GM19351 (cell line): ENCODE data around the gene ADAMTS17.
"Not testable (repeated sequence)": the region's sequence is repeated elsewhere in the genome, so short reads cannot be mapped to it uniquely, and the experiment has no call there.

Experiments
- ATAC-seq: cut with Tn5 transposase; IDR thresholded peaks from one replicate; pipeline ENCODE4 v1.9.1; 2021; ENCODE audit warnings: mild to moderate bottlenecking, moderate library complexity; ENCODE audit not compliant: unreplicated experiment

Gene ADAMTS17

DNA sequence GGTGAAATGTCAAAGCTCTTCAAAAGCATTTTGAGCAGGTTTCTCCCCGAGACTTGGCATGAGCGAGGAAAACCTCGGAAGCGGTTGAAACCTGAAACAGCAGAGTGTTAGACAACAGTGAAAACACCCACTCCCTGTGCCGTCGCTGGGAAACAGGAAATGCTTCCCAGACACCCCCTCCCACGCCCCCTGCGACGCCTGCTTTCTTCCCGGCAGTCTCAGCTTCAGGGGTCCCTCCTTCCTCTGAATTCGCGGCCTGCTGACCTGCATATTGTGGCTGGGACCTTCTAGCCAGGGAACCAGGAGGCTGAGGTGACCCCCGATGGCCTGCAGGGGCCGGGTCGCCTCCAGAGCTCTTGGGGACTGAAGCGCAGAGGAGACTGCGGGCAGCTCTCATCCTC lies 357.9 kb downstream of the ADAMTS17 start:
- no peak for ATAC-seq

DNA sequence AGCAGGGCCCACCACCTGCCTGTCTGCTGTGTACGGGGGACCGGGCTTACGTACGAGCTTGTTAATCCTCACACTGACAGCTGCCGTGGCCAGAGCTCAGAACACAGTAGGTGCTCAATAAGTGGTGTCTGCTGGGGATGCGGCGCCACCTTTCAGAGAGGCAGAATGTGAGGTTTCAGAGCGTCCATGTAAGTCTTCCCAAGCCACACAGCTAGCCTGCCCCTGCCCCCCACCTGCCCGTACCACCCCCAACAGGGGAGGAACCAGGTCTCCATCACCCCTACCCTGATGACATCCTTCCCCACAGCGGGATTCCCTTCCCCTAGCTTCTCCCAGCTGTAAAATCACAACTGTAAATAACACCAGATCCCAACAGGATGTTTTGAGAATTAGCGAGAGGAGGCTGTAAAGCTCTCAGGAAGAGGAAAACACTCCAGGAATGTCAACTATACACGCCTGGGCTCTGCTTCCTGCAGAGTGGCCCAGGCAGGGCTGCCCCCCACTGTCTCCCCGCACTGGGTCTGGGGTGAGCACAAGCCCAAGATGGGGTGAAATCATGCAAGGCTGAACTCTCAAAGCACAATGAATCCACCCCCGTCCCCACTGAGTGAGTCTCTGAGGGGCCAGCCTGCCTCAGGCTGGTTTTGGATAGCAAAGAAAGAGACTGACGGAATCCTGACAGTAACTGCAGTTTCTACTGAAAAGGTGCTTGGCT lies 358.4 kb downstream of the ADAMTS17 start:
- ATAC-seq, result no peak

DNA sequence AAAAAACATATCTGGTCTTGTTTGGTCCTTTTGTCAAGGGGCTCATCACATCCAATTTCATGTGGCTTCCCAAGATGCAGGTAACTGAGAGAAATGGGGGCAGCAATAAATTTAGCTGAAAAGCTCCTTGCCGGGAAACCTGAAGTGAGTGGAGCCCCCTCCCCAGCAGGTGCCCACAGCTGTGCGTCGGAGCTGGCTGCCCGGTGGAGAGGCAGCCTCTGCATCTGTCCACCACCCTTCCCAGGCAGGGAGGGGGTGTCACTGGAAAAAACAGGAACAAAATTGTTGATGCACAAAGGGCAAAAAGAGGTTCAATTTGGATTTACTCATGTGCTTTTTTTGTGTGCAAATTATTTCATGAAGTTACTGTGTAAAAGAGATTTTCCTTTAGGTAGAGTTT lies 359.1 kb downstream of the ADAMTS17 start:
- ATAC-seq, result no peak

DNA sequence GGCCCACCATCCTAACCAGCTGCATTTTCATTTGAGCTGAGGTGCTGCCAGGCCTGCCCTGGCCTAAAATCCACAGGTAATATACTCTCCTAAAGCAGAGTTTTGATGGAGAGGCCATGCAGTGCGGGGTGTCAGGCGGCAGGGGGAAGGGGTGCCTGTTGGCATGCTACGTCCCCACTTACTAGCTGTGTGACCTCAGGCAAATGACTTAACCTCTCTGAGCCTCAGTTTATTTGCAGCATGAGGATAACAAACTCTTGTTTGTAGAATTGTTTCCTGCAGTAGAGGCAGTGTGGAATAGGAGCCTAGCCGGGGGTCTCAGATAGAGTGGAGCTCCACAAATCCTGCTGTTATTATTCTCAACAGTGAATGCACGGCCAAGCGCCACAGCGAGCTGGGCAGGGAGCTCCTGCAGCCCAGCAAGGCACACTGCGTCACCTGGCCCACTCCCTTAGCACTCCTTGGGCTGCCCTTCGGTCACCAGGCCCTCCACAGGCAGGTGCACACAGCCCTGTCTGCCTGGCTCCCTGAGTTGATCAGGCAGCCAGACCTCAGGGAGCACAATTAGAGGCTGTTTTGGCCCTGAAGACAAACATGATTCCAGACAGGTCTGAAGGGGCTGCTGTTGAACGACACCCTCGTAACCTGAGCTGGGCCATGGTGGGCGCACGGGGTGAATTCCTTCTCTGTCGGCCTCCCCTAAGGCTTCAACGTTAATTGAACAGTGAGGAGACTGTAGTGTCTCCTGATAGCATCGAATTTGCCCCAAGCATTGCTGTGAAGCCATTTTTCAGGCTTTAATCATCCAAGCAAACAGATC lies 359.7 kb downstream of the ADAMTS17 start:
- no peak for ATAC-seq

DNA sequence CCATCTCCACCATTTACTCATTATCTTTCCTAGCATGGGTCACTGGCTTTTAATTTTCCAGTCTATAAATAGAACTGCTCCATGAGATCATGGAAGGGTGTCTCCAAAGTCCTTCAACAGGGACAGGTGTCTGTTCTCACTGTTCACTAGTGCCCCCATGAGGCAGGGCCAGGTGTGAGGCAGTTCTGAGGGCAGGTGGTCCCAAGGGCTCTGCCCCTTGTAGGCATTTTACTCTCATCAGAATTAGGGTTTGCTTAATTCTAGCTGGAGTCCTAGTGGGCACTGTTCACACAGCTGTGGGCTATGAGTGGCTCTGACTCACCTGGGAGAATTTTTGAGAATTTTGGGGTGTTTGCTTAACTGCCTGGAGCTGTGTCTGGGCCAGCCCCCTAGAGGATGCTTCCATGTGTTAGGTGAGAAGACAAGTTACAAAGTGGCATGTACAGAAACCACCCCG lies 360.6 kb downstream of the ADAMTS17 start:
- no peak for ATAC-seq

DNA sequence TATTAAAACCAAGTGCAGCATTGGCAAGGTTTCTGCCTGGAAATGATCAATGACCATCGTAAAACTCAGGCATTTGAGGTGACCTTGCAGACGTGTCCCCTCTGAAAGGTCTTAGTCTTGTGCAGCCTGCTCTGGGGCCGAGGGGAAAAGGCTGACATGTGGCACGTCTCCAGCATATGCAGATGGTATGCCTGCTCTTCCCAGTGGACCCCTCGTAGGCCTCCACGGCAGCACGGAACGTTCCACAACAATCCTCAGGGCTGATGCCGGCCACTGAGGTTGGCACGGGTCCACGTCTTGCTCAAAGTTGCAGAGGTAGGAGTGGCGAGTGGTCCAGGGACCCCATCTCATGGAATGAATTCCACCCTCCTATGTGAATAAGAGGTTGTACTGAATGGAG lies 361.0 kb downstream of the ADAMTS17 start:
- ATAC-seq, result no peak

DNA sequence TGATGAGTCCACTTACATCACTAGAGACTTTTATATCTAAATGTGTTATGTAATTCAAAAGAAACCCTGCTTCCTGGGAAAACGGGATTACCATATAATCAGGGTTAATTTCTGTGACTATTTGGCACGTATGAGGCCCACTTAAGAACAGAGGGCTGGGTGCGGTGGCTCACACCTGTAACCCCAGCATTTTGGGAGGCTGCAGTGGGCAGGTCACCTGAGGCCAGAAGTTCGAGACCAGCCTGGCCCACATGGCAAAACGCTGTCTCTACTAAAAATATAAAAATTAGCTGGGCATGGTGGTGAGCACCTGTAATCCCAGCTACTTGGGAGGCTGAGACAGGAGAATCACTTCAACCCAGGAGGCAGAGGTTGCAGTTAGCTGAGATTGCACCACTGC lies 361.9 kb downstream of the ADAMTS17 start:
- not testable (repeated sequence) for ATAC-seq

DNA sequence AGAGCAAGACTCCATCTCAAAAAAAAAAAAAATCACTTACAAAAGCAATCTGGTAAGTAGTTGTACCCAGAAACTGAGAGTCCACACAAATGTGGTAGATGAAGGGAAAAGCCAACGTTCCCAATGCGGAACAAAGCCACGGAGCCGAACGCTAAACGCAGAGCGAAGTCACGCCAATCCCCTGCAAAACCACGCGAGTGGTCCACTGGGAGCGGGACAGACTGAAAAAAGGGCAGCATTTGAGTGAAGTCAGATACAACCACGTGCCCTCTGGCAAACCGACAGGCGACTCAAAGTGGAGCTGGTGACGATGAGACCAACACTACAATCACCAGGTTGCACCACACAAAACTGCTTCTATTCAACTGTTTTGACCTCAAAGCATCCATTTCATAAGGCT lies 362.4 kb downstream of the ADAMTS17 start:
- no peak for ATAC-seq

DNA sequence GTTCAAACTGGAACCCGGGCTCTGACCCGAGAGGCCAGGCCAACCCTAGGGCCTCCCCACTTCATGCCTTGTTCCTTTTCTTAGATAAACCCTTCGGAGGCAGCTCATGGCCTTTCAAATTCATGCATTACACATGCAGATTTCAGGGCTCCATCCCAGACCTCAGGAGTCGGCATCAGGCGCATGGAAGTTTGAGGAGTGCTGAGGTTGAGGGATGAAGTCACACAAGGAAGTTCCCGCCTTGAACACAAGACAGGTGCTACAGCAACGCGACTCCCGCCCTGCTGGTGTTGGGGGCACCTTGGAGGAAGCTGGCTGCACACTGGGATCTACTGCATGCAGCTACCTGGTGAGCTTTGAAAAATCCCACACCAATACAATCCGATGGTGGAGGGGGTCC lies 363.3 kb downstream of the ADAMTS17 start:
- ATAC-seq, result no peak

DNA sequence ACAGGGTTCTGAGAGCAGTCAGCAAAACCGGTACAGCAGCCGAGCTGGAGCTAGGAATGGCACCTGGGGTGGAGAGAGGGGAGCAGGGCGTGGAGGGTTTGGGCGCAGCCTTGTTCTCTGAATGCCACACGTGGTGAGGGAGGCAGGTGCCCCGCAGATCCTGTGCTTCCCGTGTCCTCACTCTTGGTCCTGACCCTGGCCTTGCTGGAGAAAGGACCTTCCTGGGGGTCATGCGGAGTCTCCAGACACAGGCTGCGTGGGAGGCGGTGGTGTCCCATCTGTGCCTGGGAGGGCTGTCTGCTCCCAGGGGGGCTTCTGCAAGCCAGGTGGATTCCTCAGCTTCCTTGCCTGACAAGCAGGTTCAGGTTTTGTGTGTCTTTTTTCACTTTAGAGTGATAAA lies 363.8 kb downstream of the ADAMTS17 start:
- no peak for ATAC-seq

DNA sequence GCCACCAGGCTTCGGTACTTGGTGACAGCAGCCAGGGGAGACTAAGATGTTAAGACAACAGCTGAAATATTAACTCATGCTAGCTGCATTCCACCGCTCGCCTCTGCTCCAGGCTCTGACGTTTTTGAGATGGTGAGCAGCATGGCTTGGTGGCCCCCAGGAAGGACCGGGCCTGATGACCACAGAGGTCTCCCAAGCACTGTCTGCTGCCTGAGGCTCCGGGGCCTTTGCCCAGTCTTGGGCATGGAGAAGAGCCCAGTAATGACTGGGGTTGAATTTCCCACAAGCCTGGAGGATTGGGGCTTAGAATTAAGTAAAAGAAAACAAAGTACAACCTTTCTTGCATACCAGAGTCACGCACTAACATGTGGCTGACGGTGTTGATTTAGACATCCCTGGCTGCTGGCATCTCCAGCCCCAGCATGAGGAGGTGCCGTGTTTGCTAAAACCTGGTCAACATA lies 364.9 kb downstream of the ADAMTS17 start:
- ATAC-seq, result no peak

DNA sequence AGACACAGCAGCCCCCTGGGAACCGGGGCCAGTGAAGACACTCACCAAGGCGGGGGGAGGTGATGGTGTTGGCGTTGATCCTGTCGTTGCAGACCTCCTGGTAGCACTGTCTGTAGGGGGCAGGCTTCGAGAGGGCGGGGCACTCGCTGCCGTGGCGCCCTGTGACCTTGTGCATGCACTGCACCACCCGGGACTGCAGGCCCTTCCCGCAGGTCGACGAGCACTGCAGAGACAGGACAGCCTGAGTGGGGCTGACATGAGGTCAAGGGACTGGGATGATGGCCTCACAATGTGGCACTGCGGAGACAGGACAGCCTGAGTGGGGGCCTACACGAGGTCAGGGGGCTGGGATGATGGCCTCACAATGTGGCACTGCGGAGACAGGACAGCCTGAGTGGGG lies 365.8 kb downstream of the ADAMTS17 start:
- ATAC-seq, result no peak

DNA sequence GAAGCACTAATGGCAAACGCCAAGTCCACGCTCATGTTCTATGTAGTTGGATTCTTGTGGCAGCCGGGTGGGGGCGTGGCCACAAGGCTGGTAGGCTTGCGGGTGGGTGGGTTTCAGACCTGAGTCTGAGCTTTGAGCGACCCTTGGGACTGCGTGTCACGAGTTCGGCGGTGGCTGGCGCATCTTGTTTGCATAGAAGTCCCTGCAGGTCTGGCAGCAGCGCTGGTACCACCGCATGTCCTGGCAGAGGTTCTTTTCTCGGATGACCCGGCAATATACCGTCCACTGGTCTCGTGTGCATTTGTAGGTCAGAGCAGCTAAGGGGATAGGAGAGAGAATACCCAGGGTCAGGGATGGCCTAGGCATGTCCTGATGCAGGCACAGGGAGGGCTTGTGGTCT lies 367.5 kb downstream of the ADAMTS17 start:
- ATAC-seq, result no peak

DNA sequence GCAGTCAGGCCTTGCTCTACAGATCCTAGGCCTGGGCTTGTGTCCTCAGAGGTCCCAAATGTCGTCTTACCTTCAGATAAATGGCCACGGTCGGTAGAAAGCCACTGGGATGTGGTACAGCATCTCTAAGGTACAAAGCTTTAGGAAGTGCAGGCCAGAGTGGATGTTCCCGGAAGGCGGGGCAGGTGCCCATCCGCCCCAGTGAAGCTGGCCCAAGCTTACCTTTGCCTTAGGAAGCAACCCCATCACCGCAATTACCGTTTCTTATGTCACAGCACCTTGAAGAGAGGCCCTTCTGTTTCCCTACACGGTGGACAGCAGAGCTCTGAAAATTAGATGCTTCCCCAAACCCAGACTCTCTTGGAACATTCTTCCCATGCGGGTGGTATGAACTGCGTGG lies 368.4 kb downstream of the ADAMTS17 start:
- no peak for ATAC-seq

DNA sequence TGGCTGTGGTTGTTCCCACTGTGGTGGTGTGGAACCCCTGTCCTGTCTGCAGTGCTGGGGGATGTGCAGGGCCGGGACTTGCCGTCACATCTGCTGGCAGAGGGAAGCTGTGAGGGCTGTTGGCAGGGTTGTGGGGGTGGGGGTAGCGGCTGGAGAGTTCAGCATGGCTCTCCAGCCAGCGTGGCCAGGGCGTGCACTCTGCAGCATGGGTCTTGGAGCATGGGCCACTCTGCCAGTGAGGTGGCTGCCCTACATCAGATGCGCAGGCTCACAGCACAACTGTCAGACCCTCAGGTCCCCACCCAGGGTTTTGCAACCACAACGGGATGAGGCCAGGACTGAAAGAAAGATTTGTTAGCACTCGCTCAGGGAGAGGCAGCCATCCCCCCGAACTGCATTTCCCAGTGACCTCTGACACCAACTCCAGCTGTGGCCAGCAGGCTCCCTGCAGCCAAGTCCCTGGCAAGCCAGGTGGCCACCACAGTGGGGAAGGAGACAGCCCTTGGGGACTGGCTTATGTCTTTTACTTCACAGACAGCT lies 370.8 kb downstream of the ADAMTS17 start:
- no peak for ATAC-seq

DNA sequence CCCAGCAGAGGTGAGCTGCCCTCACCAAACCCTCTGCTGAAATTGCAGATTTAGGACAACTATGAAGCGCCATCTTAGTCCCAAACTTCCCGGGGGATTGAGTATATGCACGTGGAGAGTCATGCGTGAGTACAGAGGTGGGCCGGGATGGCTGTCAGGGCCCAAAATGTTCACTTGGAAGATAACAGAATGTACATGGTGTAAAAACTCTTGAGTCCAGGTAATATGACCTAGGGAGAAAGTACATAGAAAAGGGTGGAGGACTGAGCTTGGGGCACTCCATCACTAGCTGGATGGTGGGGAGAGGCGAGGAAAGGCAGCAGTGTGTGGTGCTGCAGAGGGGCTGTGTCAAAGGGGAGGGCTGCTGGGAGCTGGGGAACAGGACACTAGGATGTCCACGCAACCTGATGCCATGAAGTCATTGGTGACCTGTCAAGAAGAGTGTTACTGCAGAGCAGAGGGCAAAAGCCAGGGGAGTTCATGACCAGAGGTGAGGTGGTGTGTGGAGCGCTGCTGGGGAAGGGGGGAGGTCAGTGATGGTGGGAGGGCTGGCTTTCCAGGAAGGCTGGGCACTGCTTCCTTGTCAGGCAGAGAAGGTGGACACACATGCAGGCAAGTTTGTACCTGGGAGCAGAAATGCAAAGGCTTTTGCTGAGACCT lies 372.4 kb downstream of the ADAMTS17 start:
- ATAC-seq, result no peak

DNA sequence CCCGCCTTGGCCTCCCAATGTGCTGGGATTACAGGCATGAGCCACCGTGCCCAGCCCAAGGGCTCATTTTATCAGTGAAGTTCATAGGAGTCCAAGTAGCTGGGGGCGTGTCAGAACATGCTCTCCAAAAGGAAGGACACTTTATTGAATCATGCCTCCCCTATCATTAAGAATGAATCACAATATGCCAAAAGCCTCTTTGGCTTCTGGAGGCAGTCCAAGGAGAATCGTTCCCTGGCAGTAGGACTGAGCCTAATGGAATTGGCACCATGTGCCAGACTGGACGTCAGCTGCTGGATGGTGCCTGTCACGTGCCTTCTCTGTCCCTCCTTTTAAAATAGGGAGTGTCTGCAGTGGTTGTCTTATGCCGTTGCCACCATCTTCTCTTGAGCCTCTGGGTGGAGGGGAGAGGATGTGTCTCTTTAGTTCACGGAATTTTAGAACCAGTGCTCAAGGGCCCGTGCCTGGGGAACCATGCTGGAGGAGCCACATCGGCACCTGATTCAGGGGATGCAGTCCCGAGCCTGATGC lies 373.9 kb downstream of the ADAMTS17 start:
- no peak for ATAC-seq

DNA sequence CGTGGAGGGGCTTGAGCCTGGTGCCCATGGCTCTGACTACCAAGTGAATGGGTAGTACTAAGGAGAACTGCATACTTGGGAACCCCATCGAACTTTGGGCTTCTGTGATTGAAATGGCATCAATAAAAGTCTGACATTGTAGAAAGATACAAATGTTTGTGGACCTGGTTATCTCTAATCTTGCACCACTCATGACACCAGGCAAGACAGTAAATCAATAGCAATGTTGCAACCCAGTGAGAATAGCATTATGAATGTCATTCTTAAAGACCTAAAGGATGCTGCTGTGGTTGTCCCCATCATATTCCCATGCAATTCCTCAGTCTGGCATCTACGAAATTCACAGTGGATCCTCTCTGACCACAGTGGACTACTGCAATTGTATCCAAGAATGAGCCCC lies 375.0 kb downstream of the ADAMTS17 start:
- ATAC-seq, result no peak

DNA sequence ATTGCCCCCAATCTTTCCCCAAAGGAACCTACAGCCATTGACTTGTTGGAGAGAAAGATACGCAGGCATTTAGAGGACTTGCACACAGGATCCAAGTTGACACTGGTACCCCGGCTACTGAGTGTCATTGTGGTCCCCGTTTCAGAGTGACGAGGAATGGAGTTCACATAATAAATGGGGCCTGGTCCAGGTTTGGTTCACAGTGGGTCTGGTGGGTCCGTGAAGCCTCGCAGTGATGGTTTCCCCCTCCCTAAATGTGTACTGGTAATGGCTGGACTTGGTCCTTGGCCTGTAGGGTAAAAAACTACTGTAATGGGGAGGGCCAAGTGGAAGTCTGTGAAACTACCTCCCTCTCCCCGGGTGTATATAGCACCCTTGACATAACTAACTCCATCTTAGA lies 376.4 kb downstream of the ADAMTS17 start:
- ATAC-seq, result no peak

DNA sequence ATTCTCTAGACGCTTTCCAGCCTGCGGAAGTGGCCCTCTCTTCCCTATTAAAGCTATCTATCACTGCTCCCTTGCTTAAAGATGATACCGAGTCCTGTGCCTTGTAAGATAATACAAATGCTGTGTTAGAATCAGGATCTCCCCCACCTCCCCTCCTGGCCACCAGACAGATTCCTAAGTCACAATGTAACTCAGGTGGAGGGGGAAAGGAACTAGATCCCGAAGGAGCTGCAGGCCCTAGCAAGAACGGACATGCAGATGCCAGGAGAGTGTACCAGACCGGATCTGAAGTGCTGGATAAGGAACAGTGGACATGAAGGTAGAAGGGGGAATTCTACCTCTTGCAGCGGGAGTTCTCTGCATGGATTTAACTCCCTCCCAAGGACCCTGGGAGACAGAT lies 377.8 kb downstream of the ADAMTS17 start:
- no peak for ATAC-seq
